ENCODE measurements around the gene VEZF1. TPM values are rescaled to one million over a fixed set of nuclear protein-coding genes. Genes with fewer than 3 reads are reported as not detected.

The VEZF1 gene
- total and polyA plus RNA-seq, 4 donors: 18.0 to 78.9 (median 43.9) TPM

- H3K27ac ChIP-seq (ENCODE audit: low read depth in 1 of 2, low read length in 1 of 2): no peak overlapping the region
- DNase-seq (no peak), ATAC-seq (ENCODE audit: insufficient read depth, low FRiP score) (no peak)
- 74 to 82% methylated on average over 9 of the region's 9 CpGs for WGBS, 2 donors
- H3K4me1 ChIP-seq (ENCODE audit: control insufficient read depth in 5 of 5, insufficient read depth in 5 of 5, low read length in 5 of 5): no peaks in the 10 kb centered on the region
- H3K36me3 ChIP-seq (ENCODE audit: control insufficient read depth in 4 of 4, insufficient read depth in 4 of 4, low read length in 4 of 4): no peaks in the 10 kb centered on the region
- H3K27me3 ChIP-seq (ENCODE audit: control insufficient read depth in 3 of 3, insufficient read depth in 3 of 3, low read length in 2 of 3): no peaks in the 10 kb centered on the region
- H3K9me3 ChIP-seq (ENCODE audit: control insufficient read depth in 4 of 4, insufficient read depth in 3 of 4, low read length in 3 of 4): no peaks in the 10 kb centered on the region
- TF ChIP-seq, protein P1, sequence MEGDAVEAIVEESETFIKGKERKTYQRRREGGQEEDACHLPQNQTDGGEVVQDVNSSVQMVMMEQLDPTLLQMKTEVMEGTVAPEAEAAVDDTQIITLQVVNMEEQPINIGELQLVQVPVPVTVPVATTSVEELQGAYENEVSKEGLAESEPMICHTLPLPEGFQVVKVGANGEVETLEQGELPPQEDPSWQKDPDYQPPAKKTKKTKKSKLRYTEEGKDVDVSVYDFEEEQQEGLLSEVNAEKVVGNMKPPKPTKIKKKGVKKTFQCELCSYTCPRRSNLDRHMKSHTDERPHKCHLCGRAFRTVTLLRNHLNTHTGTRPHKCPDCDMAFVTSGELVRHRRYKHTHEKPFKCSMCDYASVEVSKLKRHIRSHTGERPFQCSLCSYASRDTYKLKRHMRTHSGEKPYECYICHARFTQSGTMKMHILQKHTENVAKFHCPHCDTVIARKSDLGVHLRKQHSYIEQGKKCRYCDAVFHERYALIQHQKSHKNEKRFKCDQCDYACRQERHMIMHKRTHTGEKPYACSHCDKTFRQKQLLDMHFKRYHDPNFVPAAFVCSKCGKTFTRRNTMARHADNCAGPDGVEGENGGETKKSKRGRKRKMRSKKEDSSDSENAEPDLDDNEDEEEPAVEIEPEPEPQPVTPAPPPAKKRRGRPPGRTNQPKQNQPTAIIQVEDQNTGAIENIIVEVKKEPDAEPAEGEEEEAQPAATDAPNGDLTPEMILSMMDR (IDR thresholded peaks at IDR 0.05; ENCODE audit: control extremely low read depth, extremely low read depth): no peak
- H3K9ac ChIP-seq (ENCODE audit: insufficient read depth in 1 of 2, low read length in 2 of 2): no peak overlapping the region
- H3K4me3 ChIP-seq: no peak overlapping the region
Observed at GRCh38 chr17:58020401-58020800, 32.3 kb upstream of the VEZF1 start.

DNA sequence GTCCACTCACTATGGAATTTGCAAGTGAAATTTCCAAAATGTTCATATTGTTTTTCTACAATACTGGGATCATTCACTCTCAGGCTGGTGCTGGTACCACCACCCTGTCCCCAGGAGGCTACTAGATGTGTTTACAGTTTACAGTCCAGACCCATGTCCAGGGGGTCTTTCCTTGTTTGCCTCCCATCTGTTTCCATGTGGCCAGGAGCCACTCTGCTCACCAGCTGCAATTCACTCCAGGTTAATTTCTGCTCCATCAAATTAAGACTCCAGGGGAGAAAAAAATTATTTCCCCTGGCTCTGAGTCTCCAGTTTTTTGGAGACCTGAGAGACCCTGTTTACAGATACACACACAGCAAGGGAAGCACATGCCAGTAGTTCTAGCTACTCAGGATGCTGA is 31.5 kb upstream of the VEZF1 start:
- DNase-seq (no peak), ATAC-seq (ENCODE audit: insufficient read depth, low FRiP score) (no peak)

GRCh38 chr17:58019039-58019438 is 31.0 kb upstream of the VEZF1 start:
- Histone ChIP-seq H3K9ac (ENCODE audit: insufficient read depth in 1 of 2, low read length in 2 of 2) (no peak overlapping the region), H3K27ac (ENCODE audit: low read depth in 1 of 2, low read length in 1 of 2) (no peak overlapping the region), H3K4me3 (no peak overlapping the region), H3K4me1 (ENCODE audit: control insufficient read depth in 5 of 5, insufficient read depth in 5 of 5, low read length in 5 of 5) (no peaks in the 10 kb centered on the region), H3K27me3 (ENCODE audit: control insufficient read depth in 3 of 3, insufficient read depth in 3 of 3, low read length in 2 of 3) (no peaks in the 10 kb centered on the region), H3K9me3 (ENCODE audit: control insufficient read depth in 4 of 4, insufficient read depth in 3 of 4, low read length in 3 of 4) (no peaks in the 10 kb centered on the region), H3K36me3 (ENCODE audit: control insufficient read depth in 4 of 4, insufficient read depth in 4 of 4, low read length in 4 of 4) (no peaks in the 10 kb centered on the region)
- 69 to 72% methylated on average over 3 of the region's 3 CpGs for WGBS, 2 donors
- DNase-seq (no peak), ATAC-seq (ENCODE audit: insufficient read depth, low FRiP score) (no peak)
- TF ChIP-seq, protein P1 (IDR thresholded peaks at IDR 0.05; ENCODE audit: control extremely low read depth, extremely low read depth): no peak

More for the DNA sequence above, 31.5 kb upstream of the VEZF1 start:
- Histone ChIP-seq H3K9ac (ENCODE audit: insufficient read depth in 1 of 2, low read length in 2 of 2) (no peak overlapping the region), H3K9me3 (ENCODE audit: control insufficient read depth in 4 of 4, insufficient read depth in 3 of 4, low read length in 3 of 4) (no peaks in the 10 kb centered on the region), H3K27me3 (ENCODE audit: control insufficient read depth in 3 of 3, insufficient read depth in 3 of 3, low read length in 2 of 3) (no peaks in the 10 kb centered on the region), H3K27ac (ENCODE audit: low read depth in 1 of 2, low read length in 1 of 2) (no peak overlapping the region), H3K36me3 (ENCODE audit: control insufficient read depth in 4 of 4, insufficient read depth in 4 of 4, low read length in 4 of 4) (no peaks in the 10 kb centered on the region), H3K4me3 (no peak overlapping the region), H3K4me1 (ENCODE audit: control insufficient read depth in 5 of 5, insufficient read depth in 5 of 5, low read length in 5 of 5) (no peaks in the 10 kb centered on the region)
- TF ChIP-seq, protein P1 (IDR thresholded peaks at IDR 0.05; ENCODE audit: control extremely low read depth, extremely low read depth): no peak
